Sigmoid colon (tissue), 4 donors: Measurements from ENCODE around the gene PIK3R1.

Experiments used
- POLR2A ChIP-seq, 2 donors: fragments of 450-650 bp; IDR thresholded peaks; one replicate each; pipeline ENCODE4 v1.6.1; 2016; ENCODE audit warnings: antibody characterized with exemption in 2 of 2, mild to moderate bottlenecking in 2 of 2, moderate library complexity in 2 of 2
- POLR2AphosphoS5 ChIP-seq, 4 donors: sonication (generic); formaldehyde crosslinking; IDR thresholded peaks; one replicate each; pipeline ENCODE4 v1.6.1; 2017; ENCODE audit warnings: antibody characterized with exemption in 4 of 4
- TF ChIP-seq, protein P1 (sequence below), 4 experiments: fragments of 450-650 bp in 3 of 4; fragments of 200-600 bp in 1 of 4; IDR thresholded peaks; one replicate each; pipeline ENCODE4 v1.5.1; 2016 to 2019; ENCODE audit warnings: antibody characterized with exemption in 4 of 4, mild to moderate bottlenecking in 3 of 4, moderate library complexity in 2 of 4

GRCh38 chr5:68296895-68297294 is 81.3 kb downstream of the PIK3R1 start:
- TF ChIP-seq, protein P1, sequence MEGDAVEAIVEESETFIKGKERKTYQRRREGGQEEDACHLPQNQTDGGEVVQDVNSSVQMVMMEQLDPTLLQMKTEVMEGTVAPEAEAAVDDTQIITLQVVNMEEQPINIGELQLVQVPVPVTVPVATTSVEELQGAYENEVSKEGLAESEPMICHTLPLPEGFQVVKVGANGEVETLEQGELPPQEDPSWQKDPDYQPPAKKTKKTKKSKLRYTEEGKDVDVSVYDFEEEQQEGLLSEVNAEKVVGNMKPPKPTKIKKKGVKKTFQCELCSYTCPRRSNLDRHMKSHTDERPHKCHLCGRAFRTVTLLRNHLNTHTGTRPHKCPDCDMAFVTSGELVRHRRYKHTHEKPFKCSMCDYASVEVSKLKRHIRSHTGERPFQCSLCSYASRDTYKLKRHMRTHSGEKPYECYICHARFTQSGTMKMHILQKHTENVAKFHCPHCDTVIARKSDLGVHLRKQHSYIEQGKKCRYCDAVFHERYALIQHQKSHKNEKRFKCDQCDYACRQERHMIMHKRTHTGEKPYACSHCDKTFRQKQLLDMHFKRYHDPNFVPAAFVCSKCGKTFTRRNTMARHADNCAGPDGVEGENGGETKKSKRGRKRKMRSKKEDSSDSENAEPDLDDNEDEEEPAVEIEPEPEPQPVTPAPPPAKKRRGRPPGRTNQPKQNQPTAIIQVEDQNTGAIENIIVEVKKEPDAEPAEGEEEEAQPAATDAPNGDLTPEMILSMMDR (IDR thresholded peaks at IDR 0.05): no peak
- TF ChIP-seq POLR2A (IDR thresholded peaks at IDR 0.05) (no peak), POLR2AphosphoS5 (IDR thresholded peaks at IDR 0.05) (no peak)
